Vagina (tissue), 2 donors: ENCODE results near the gene GNAI2. TPM values are rescaled to one million over a fixed set of nuclear protein-coding genes. Genes with fewer than 3 reads are reported as not detected.

Source experiments
- DNase-seq, 2 donors: peaks; one replicate each; pipeline ENCODE4 v3.0.0-alpha.2; 2017; ENCODE audit errors: extremely low spot score in 2 of 2
- H3K27ac ChIP-seq: fragments of 200-600 bp; sonication (generic); one replicate; pipeline ENCODE4 v1.5.1; 2019
- H3K27me3 ChIP-seq: fragments of 200-600 bp; sonication (generic); one replicate; pipeline ENCODE4 v1.5.1; 2019
- H3K36me3 ChIP-seq, 2 donors: fragments of 200-600 bp; sonication (generic); one replicate each; pipeline ENCODE4 v1.5.1; 2017 to 2019
- H3K4me1 ChIP-seq: fragments of 200-600 bp; sonication (generic); one replicate; pipeline ENCODE4 v1.5.1; 2019
- H3K4me3 ChIP-seq, 2 donors: fragments of 200-600 bp; sonication (generic); 1 replicate in 1 of 2; 2 replicates in 1 of 2; pipeline ENCODE4 v1.5.1; 2016 to 2019
- H3K9me3 ChIP-seq: fragments of 200-600 bp; sonication (generic); one replicate; pipeline ENCODE4 v1.5.1; 2019
- POLR2A ChIP-seq, 2 donors: fragments of 450-650 bp; IDR thresholded peaks; one replicate each; pipeline ENCODE4 v1.6.1; 2017; ENCODE audit warnings: antibody characterized with exemption in 2 of 2, mild to moderate bottlenecking in 2 of 2, moderate library complexity in 2 of 2
- POLR2AphosphoS5 ChIP-seq, 2 donors: sonication (generic); formaldehyde crosslinking; IDR thresholded peaks; one replicate each; pipeline ENCODE4 v1.9.0; 2017; ENCODE audit warnings: antibody characterized with exemption in 2 of 2, mild to moderate bottlenecking in 2 of 2, low read depth in 1 of 2; ENCODE audit not compliant: insufficient read depth in 1 of 2
- intact Hi-C: fragments of 100-400 bp; cut with DNase I; formaldehyde crosslinking; loops from one replicate; pipeline ENCODE4 v1.15.1; 2023
- total RNA-seq: library from RNA; depleted of rRNA; stranded (reverse); fragments of >200 nt; gene quantifications from one replicate; pipeline ENCODE4 v1.2.3, GENCODE V29; 2016
- TF ChIP-seq, protein P1 (sequence below), 3 experiments: fragments of 450-650 bp in 2 of 3; fragments of 200-600 bp in 1 of 3; sonication (generic) in 1 of 3; IDR thresholded peaks; one replicate each; pipeline ENCODE4 v1.5.1; 2017 to 2019; ENCODE audit warnings: antibody characterized with exemption in 3 of 3, mild to moderate bottlenecking in 2 of 3, moderate library complexity in 2 of 3

Gene GNAI2
- total RNA-seq, 1 donor from 2014 or later, result 244 TPM

- no peak overlapping the region for H3K4me3 ChIP-seq
- H3K27me3 ChIP-seq, result no peaks in the 10 kb centered on the region
- H3K36me3 ChIP-seq, result no peaks in the 10 kb centered on the region
- no peak for DNase-seq
- TF ChIP-seq, protein P1, sequence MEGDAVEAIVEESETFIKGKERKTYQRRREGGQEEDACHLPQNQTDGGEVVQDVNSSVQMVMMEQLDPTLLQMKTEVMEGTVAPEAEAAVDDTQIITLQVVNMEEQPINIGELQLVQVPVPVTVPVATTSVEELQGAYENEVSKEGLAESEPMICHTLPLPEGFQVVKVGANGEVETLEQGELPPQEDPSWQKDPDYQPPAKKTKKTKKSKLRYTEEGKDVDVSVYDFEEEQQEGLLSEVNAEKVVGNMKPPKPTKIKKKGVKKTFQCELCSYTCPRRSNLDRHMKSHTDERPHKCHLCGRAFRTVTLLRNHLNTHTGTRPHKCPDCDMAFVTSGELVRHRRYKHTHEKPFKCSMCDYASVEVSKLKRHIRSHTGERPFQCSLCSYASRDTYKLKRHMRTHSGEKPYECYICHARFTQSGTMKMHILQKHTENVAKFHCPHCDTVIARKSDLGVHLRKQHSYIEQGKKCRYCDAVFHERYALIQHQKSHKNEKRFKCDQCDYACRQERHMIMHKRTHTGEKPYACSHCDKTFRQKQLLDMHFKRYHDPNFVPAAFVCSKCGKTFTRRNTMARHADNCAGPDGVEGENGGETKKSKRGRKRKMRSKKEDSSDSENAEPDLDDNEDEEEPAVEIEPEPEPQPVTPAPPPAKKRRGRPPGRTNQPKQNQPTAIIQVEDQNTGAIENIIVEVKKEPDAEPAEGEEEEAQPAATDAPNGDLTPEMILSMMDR (IDR thresholded peaks at IDR 0.05), result peak in 2 of 3 experiments; percentile 28 to 51
- TF ChIP-seq POLR2AphosphoS5 (IDR thresholded peaks at IDR 0.05; ENCODE audit: insufficient read depth in 1 of 2, low read depth in 1 of 2) (no peak), POLR2A (IDR thresholded peaks at IDR 0.05) (no peak)
- intact Hi-C loops, result loop anchor here (5.0 to 10.0 kb wide), 2 partner anchors 47 to 150 kb away; no protein-coding TSS in a partner anchor
- H3K4me1 ChIP-seq, result peaks cover 52% of the 10 kb centered on the region
- H3K27ac ChIP-seq, result peak overlapping the region; percentile 37
- no peaks in the 10 kb centered on the region for H3K9me3 ChIP-seq
Measured at GRCh38 chr3:50274371-50275104, 38.5 kb downstream of the GNAI2 start.

GRCh38 chr3:50275141-50275995 is 39.4 kb downstream of the GNAI2 start:
- H3K36me3 ChIP-seq, result no peaks in the 10 kb centered on the region
- peaks cover 43% of the 10 kb centered on the region for H3K4me1 ChIP-seq
- intact Hi-C loops, result loop anchor here (10.0 kb wide), 1 partner anchor 151 kb away; no protein-coding TSS in a partner anchor
- no peak overlapping the region for H3K27ac ChIP-seq
- H3K4me3 ChIP-seq, result no peak overlapping the region
- H3K9me3 ChIP-seq, result no peaks in the 10 kb centered on the region
- no peak for DNase-seq
- no peaks in the 10 kb centered on the region for H3K27me3 ChIP-seq
- TF ChIP-seq POLR2A (IDR thresholded peaks at IDR 0.05) (no peak), POLR2AphosphoS5 (IDR thresholded peaks at IDR 0.05; ENCODE audit: insufficient read depth in 1 of 2, low read depth in 1 of 2) (no peak)
- TF ChIP-seq, protein P1 (IDR thresholded peaks at IDR 0.05), result no peak

- Histone ChIP-seq H3K27me3 (no peaks in the 10 kb centered on the region), H3K9me3 (no peaks in the 10 kb centered on the region), H3K27ac (no peak overlapping the region), H3K36me3 (no peaks in the 10 kb centered on the region), H3K4me1 (peaks cover 35% of the 10 kb centered on the region), H3K4me3 (no peak overlapping the region)
- TF ChIP-seq POLR2A (IDR thresholded peaks at IDR 0.05), result no peak
- intact Hi-C loops, result loop anchor here (10.0 kb wide), 1 partner anchor 151 kb away; no protein-coding TSS in a partner anchor
- no peak for DNase-seq
Measured at GRCh38 chr3:50275996-50276761, 40.2 kb downstream of the GNAI2 start.

DNA sequence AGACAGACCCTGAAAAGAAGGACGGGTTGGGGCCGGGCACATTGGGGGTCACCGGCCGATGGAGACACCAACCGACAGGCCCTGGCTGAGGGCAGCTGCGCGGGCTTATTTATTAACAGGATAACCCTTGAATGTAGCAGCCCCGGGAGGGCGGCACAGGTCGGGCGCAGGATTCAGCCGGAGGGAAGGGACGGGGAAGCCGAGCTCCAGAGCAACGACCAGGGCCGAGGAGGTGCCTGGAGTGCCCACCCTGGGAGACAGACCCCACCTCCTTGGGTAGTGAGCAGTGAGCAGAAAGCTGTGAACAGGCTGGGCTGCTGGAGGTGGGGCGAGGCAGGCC is 40.7 kb downstream of the GNAI2 start:
- no peak for DNase-seq
- H3K27ac ChIP-seq, result no peak overlapping the region
- no peaks in the 10 kb centered on the region for H3K9me3 ChIP-seq
- H3K4me3 ChIP-seq, result no peak overlapping the region
- TF ChIP-seq, protein P1 (IDR thresholded peaks at IDR 0.05), result no peak
- no peaks in the 10 kb centered on the region for H3K36me3 ChIP-seq
- intact Hi-C loops, result loop anchor here (10.0 kb wide), 1 partner anchor 152 kb away; no protein-coding TSS in a partner anchor
- H3K27me3 ChIP-seq, result no peaks in the 10 kb centered on the region
- H3K4me1 ChIP-seq, result peaks cover 30% of the 10 kb centered on the region
